ENCODE measurements around the gene TUBA3E.
"Not testable (repeated sequence)": the region's sequence is repeated elsewhere in the genome, so short reads cannot be mapped to it uniquely, and the experiment has no call there.

GRCh38 chr2:130157354-130157753 is 40.9 kb downstream of the TUBA3E start:
- TF ChIP-seq, protein P1, sequence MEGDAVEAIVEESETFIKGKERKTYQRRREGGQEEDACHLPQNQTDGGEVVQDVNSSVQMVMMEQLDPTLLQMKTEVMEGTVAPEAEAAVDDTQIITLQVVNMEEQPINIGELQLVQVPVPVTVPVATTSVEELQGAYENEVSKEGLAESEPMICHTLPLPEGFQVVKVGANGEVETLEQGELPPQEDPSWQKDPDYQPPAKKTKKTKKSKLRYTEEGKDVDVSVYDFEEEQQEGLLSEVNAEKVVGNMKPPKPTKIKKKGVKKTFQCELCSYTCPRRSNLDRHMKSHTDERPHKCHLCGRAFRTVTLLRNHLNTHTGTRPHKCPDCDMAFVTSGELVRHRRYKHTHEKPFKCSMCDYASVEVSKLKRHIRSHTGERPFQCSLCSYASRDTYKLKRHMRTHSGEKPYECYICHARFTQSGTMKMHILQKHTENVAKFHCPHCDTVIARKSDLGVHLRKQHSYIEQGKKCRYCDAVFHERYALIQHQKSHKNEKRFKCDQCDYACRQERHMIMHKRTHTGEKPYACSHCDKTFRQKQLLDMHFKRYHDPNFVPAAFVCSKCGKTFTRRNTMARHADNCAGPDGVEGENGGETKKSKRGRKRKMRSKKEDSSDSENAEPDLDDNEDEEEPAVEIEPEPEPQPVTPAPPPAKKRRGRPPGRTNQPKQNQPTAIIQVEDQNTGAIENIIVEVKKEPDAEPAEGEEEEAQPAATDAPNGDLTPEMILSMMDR (conservative IDR thresholded peaks at IDR 0.05) = not testable (repeated sequence)
- not testable (repeated sequence) for TF ChIP-seq ZFX (IDR thresholded peaks at IDR 0.05)
